Bronchial epithelial cell (primary cell): ENCODE results near the gene MAMDC4. TPM values are rescaled to one million over a fixed set of nuclear protein-coding genes. Genes with fewer than 3 reads are reported as not detected.
A peak's percentile ranks its signal among the peaks of the same experiment; 100 is the strongest.

ENCODE experiments used
- DNase-seq: peaks from one replicate; pipeline ENCODE4 v3.0.0-alpha.2; 2010; ENCODE audit warnings: low read depth
- FAIRE-seq: peaks from 2 replicates; lab custom pipeline; 2011; peaks lifted over from hg19 to GRCh38; lab: Jason Lieb, UNC
- H3K27me3 ChIP-seq: 2 replicates; pipeline ENCODE4 v1.5.1; 2011; ENCODE audit warnings: low read length; ENCODE audit not compliant: control insufficient read depth, insufficient read depth
- H3K36me3 ChIP-seq: 2 replicates; pipeline ENCODE4 v1.5.1; 2011; ENCODE audit warnings: low read length; ENCODE audit not compliant: control insufficient read depth, insufficient read depth
- H3K4me3 ChIP-seq: 2 replicates; pipeline ENCODE4 v1.5.1; 2011; ENCODE audit warnings: mild to moderate bottlenecking, low read depth, low read length, control low read depth
- CTCF ChIP-seq: IDR thresholded peaks from 2 replicates; pipeline ENCODE4 v1.5.1; 2011; ENCODE audit warnings: mild to moderate bottlenecking, moderate library complexity, low read length, control low read depth, inconsistent platforms; ENCODE audit not compliant: insufficient read depth, severe bottlenecking
- total RNA-seq: library from RNA; depleted of rRNA; stranded (reverse); fragments of >200 nt; gene quantifications from 2 replicates; pipeline ENCODE4 v1.2.1, GENCODE V29; 2014

The MAMDC4 gene
- total RNA-seq, 1 donor from 2014 or later: 1.1 TPM

- DNase-seq: peak; percentile 96
- Histone ChIP-seq H3K36me3 (peaks cover 4% of the 10 kb centered on the region), H3K4me3 (peak within 1 kb of the TSS; percentile 93), H3K27me3 (no peaks in the 10 kb centered on the region)
- FAIRE-seq: no peak
- no peak for TF ChIP-seq CTCF
Observed at GRCh38 chr9:136885950-136886578, 33.9 kb downstream of the MAMDC4 start, which contains the start of gene TRAF2. Gene TRAF2 (plus strand): TSS chr9:136886516. CDS start chr9:136898741, 12,225 bp downstream.

GRCh38 chr9:136886610-136887597 lies 34.8 kb downstream of the MAMDC4 start:
- peak overlapping the region; percentile 93 for H3K4me3 ChIP-seq
- no peaks in the 10 kb centered on the region for H3K27me3 ChIP-seq
- TF ChIP-seq CTCF: no peak
- DNase-seq (no peak), FAIRE-seq (no peak)
- peaks cover 4% of the 10 kb centered on the region for H3K36me3 ChIP-seq

GRCh38 chr9:136888454-136888853 lies 36.3 kb downstream of the MAMDC4 start:
- FAIRE-seq (no peak), DNase-seq (no peak)
- Histone ChIP-seq H3K27me3 (no peaks in the 10 kb centered on the region), H3K36me3 (peaks cover 7% of the 10 kb centered on the region), H3K4me3 (no peak overlapping the region)
- TF ChIP-seq CTCF: no peak

GRCh38 chr9:136889858-136890257 lies 37.7 kb downstream of the MAMDC4 start:
- DNase-seq (no peak), FAIRE-seq (no peak)
- no peak for TF ChIP-seq CTCF
- no peak overlapping the region for H3K4me3 ChIP-seq
- H3K36me3 ChIP-seq: peaks cover 7% of the 10 kb centered on the region
- no peaks in the 10 kb centered on the region for H3K27me3 ChIP-seq

GRCh38 chr9:136890661-136891060 lies 38.5 kb downstream of the MAMDC4 start:
- no peak for FAIRE-seq
- no peak for DNase-seq
- Histone ChIP-seq H3K36me3 (peaks cover 7% of the 10 kb centered on the region), H3K27me3 (no peaks in the 10 kb centered on the region), H3K4me3 (no peak overlapping the region)
- no peak for TF ChIP-seq CTCF
